A549 (cell line): Measurements from ENCODE around the gene LRP1. TPM values are rescaled to one million over a fixed set of nuclear protein-coding genes. Genes with fewer than 3 reads are reported as not detected.

Experiments
- ATAC-seq, 2 experiments: fragments of 200-7000 bp in 1 of 2; fragments of >200 bp in 1 of 2; cut with Nextera tagmentation in 1 of 2; cut with Tn5 transposase in 1 of 2; 3 replicates each; pipeline versions ENCODE4 v1.8.0 to v1.9.1; 2018 to 2020; ENCODE audit warnings: mild to moderate bottlenecking in 1 of 2, moderate library complexity in 1 of 2
- CTCF ChIA-PET: fragments of 300-600 bp; sonication (Branson Sonifier 250); formaldehyde crosslinking; extraction: SDS; loops from one replicate; lab custom pipeline; 2021; ENCODE audit warnings: antibody characterized with exemption, inconsistent platforms; lab: Yijun Ruan, JAX
- POLR2A ChIA-PET: fragments of 350-600 bp; formaldehyde crosslinking; extraction: SDS; loops from one replicate; lab custom pipeline; 2021; ENCODE audit warnings: antibody characterized with exemption, inconsistent platforms; lab: Yijun Ruan, JAX
- DNase-seq, 2 experiments: peaks; one replicate each; pipeline versions ENCODE4 v3.0.0 to v3.0.0-alpha.2; 2011 to 2016; ENCODE audit warnings: low read depth in 1 of 2, low spot score in 1 of 2
- FAIRE-seq: peaks from 2 replicates; lab custom pipeline; 2011; peaks lifted over from hg19 to GRCh38; lab: Jason Lieb, UNC
- H3K27ac ChIP-seq, 2 experiments: fragments of >200 bp; sonication (Bioruptor Twin); formaldehyde crosslinking; 3 replicates each; pipeline ENCODE4 v1.5.1; 2016 to 2017
- H3K4me1 ChIP-seq: fragments of >200 bp; sonication (Bioruptor Twin); formaldehyde crosslinking; 3 replicates; pipeline ENCODE4 v1.6.1; 2016
- H3K4me2 ChIP-seq: fragments of >200 bp; sonication (Bioruptor Twin); formaldehyde crosslinking; 3 replicates; pipeline ENCODE4 v1.6.1; 2016
- H3K4me3 ChIP-seq: fragments of >200 bp; sonication (Bioruptor Twin); formaldehyde crosslinking; 3 replicates; pipeline ENCODE4 v1.5.1; 2016
- H3K9me3 ChIP-seq: fragments of >200 bp; sonication (Bioruptor Twin); formaldehyde crosslinking; 3 replicates; pipeline ENCODE4 v1.6.1; 2016
- CBX2 ChIP-seq: fragments of 200-600 bp; sonication (generic); IDR thresholded peaks from 2 replicates; pipeline ENCODE4 v1.6.1; 2016; ENCODE audit warnings: low read depth, mild to moderate bottlenecking, borderline replicate concordance
- EP300 ChIP-seq, 2 experiments: fragments of >200 bp; sonication (Bioruptor Twin); formaldehyde crosslinking; IDR thresholded peaks; 2 replicates in 1 of 2; 3 replicates in 1 of 2; pipeline ENCODE4 v1.6.1; 2016 to 2017
- ESRRA ChIP-seq: fragments of 150-350 bp; IDR thresholded peaks from 2 replicates; pipeline ENCODE4 v1.6.1; 2014; ENCODE audit warnings: mild to moderate bottlenecking, low read length, borderline replicate concordance
- GATA3 ChIP-seq: IDR thresholded peaks from 2 replicates; pipeline ENCODE4 v1.6.1; 2012; ENCODE audit warnings: borderline replicate concordance
- HDAC2 ChIP-seq: fragments of 200-600 bp; sonication (generic); IDR thresholded peaks from 2 replicates; pipeline ENCODE4 v1.6.1; 2016
- HOXA7 ChIP-seq: fragments of 250-450 bp; sonication (Bioruptor Pico); IDR thresholded peaks from 2 replicates; pipeline ENCODE4 v1.5.0; 2020; ENCODE audit warnings: mild to moderate bottlenecking, moderate library complexity
- MAFK ChIP-seq: fragments of 450-650 bp; IDR thresholded peaks from 2 replicates; pipeline ENCODE4 v1.6.1; 2014; ENCODE audit not compliant: partially characterized antibody
- MAZ ChIP-seq: fragments of 150-350 bp; IDR thresholded peaks from 2 replicates; pipeline ENCODE4 v1.6.1; 2014; ENCODE audit warnings: antibody characterized with exemption, low read depth, low read length, borderline replicate concordance
- POLR2A ChIP-seq: IDR thresholded peaks from 2 replicates; pipeline ENCODE4 v1.6.1; 2012; ENCODE audit warnings: mild to moderate bottlenecking, low read length
- RAD21 ChIP-seq, 2 experiments: fragments of >200 bp in 1 of 2; sonication (Bioruptor Twin) in 1 of 2; formaldehyde crosslinking in 1 of 2; IDR thresholded peaks in 1 of 2; conservative IDR thresholded peaks in 1 of 2; 2 replicates in 1 of 2; 3 replicates in 1 of 2; pipeline ENCODE4 v1.6.1; 2012 to 2018; ENCODE audit warnings: inconsistent platforms in 1 of 2
- RARB ChIP-seq: fragments of 250-450 bp; sonication (Bioruptor Pico); IDR thresholded peaks from 2 replicates; pipeline ENCODE4 v1.8.0; 2021; ENCODE audit warnings: mild to moderate bottlenecking, moderate library complexity
- REST ChIP-seq: fragments of 200-600 bp; sonication (generic); IDR thresholded peaks from 2 replicates; pipeline ENCODE4 v1.6.1; 2016; ENCODE audit warnings: antibody characterized with exemption, mild to moderate bottlenecking, moderate library complexity
- TFCP2L1 ChIP-seq: fragments of 250-450 bp; sonication (Bioruptor Pico); IDR thresholded peaks from 2 replicates; pipeline ENCODE4 v1.5.0; 2021; ENCODE audit warnings: mild to moderate bottlenecking
- ZFP36 ChIP-seq: fragments of 450-650 bp; IDR thresholded peaks from 2 replicates; pipeline ENCODE4 v1.6.1; 2014; ENCODE audit warnings: borderline replicate concordance; ENCODE audit not compliant: partially characterized antibody
- ZSCAN20 ChIP-seq: fragments of 250-450 bp; sonication (Bioruptor Pico); IDR thresholded peaks from 2 replicates; pipeline ENCODE4 v1.8.0; 2022; ENCODE audit warnings: mild to moderate bottlenecking, moderate library complexity
- WGBS: methylation state at CpG from one replicate; pipeline ENCODE4 v1.1.6; 2017; ENCODE audit errors: missing lambda C conversion rate; 5-methylcytosine and 5-hydroxymethylcytosine counted together
- polyA plus RNA-seq, 4 experiments: library from polyadenylated mRNA; depleted of rRNA in 3 of 4; stranded (reverse); fragments of >200 nt; fragmentation: RNase III in 1 of 4; extraction: RNeasy Plus Mini Kit Qiagen cat#74134 plus additional on column Dnase treatment in 1 of 4; gene quantifications; 2 replicates in 3 of 4; 3 replicates in 1 of 4; pipeline ENCODE4 v1.2.3, GENCODE V29; 2011 to 2017
- TF ChIP-seq, protein P1 (sequence below): IDR thresholded peaks from 2 replicates; pipeline ENCODE4 v1.6.1; 2012
- TF ChIP-seq, protein P2 (sequence below): fragments of >200 bp; sonication (Bioruptor Twin); formaldehyde crosslinking; IDR thresholded peaks from 3 replicates; pipeline ENCODE4 v1.6.1; 2016
- TF ChIP-seq, protein P3 (sequence below): fragments of 250-450 bp; sonication (Bioruptor Pico); IDR thresholded peaks from 2 replicates; pipeline ENCODE4 v1.5.0; 2020; ENCODE audit warnings: low read depth, mild to moderate bottlenecking, moderate library complexity

The LRP1 gene
- polyA plus RNA-seq, 2 of the 4 experiments (the other 2 are of a cell fraction) = 5.6 to 9.4 TPM

GRCh38 chr12:57195611-57196371, 67.5 kb downstream of the LRP1 start:
- ChIA-PET CTCF (interaction anchor here (0.6 to 20.5 kb wide), 6 partner anchors 18 to 81 kb away, joined by 3 to 383 read pairs (median 12); no protein-coding TSS in a partner anchor), POLR2A (no interaction called here)
- FAIRE-seq = no peak
- no peak for DNase-seq
- Histone ChIP-seq H3K4me1 (no peaks in the 10 kb centered on the region), H3K27ac (no peak overlapping the region), H3K4me2 (no peak overlapping the region), H3K4me3 (no peak overlapping the region), H3K9me3 (no peaks in the 10 kb centered on the region)
- TF ChIP-seq HDAC2 (no peak), ESRRA (no peak), POLR2A (no peak; the same call in 1 of the 2 replicates)
- TF ChIP-seq, protein P1, sequence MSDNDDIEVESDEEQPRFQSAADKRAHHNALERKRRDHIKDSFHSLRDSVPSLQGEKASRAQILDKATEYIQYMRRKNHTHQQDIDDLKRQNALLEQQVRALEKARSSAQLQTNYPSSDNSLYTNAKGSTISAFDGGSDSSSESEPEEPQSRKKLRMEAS = no peak
- peak in 1 of 2 experiments; percentile 7; a peak in 3 of 6 replicates for ATAC-seq
- WGBS = 85% methylated on average over 30 of the region's 34 CpGs

- TF ChIP-seq RAD21 (conservative IDR thresholded peaks at IDR 0.05 in 1 of 2, IDR thresholded peaks at IDR 0.05 in 1 of 2) = no peak
- no peak for TF ChIP-seq ZFP36
- TF ChIP-seq ZSCAN20 (CRISPR knock-in tag) = no peak
- TF ChIP-seq MAZ = no peak
- TF ChIP-seq, protein P1 = no peak
- TF ChIP-seq CBX2 = no peak
- TF ChIP-seq, protein P2, sequence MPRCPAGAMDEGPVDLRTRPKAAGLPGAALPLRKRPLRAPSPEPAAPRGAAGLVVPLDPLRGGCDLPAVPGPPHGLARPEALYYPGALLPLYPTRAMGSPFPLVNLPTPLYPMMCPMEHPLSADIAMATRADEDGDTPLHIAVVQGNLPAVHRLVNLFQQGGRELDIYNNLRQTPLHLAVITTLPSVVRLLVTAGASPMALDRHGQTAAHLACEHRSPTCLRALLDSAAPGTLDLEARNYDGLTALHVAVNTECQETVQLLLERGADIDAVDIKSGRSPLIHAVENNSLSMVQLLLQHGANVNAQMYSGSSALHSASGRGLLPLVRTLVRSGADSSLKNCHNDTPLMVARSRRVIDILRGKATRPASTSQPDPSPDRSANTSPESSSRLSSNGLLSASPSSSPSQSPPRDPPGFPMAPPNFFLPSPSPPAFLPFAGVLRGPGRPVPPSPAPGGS = no peak
- no peak for TF ChIP-seq RARB (CRISPR knock-in tag)
- POLR2A ChIA-PET = no interaction called here
- WGBS = 65% methylated on average over 4 of the region's 4 CpGs
- Histone ChIP-seq H3K27ac (no peak overlapping the region), H3K4me1 (no peaks in the 10 kb centered on the region), H3K4me3 (no peak overlapping the region), H3K9me3 (no peaks in the 10 kb centered on the region), H3K4me2 (no peak overlapping the region)
- FAIRE-seq = no peak
- CTCF ChIA-PET = interaction anchor here (0.8 to 20.5 kb wide), 8 partner anchors 8 to 128 kb away, joined by 3 to 383 read pairs (median 6); no protein-coding TSS in a partner anchor
- peak in 1 of 2 experiments; percentile 30; a peak in 3 of 6 replicates for ATAC-seq
- DNase-seq = no peak
Observed at GRCh38 chr12:57196439-57196838, 68.2 kb downstream of the LRP1 start.

- H3K4me2 ChIP-seq = no peak overlapping the region
- FAIRE-seq = no peak
- TF ChIP-seq ZFP36 (no peak), REST (no peak), MAFK (no peak), CBX2 (no peak), GATA3 (no peak), TFCP2L1 (CRISPR knock-in tag) (no peak), HDAC2 (no peak), EP300 (IDR thresholded peaks at IDR 0.05) (no peak), HOXA7 (CRISPR knock-in tag) (no peak)
- TF ChIP-seq, protein P3, sequence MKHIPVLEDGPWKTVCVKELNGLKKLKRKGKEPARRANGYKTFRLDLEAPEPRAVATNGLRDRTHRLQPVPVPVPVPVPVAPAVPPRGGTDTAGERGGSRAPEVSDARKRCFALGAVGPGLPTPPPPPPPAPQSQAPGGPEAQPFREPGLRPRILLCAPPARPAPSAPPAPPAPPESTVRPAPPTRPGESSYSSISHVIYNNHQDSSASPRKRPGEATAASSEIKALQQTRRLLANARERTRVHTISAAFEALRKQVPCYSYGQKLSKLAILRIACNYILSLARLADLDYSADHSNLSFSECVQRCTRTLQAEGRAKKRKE = no peak
- no peak overlapping the region for H3K27ac ChIP-seq
- ChIA-PET CTCF (interaction anchor here (0.8 to 20.5 kb wide), 8 partner anchors 9 to 128 kb away, joined by 3 to 383 read pairs (median 6); no protein-coding TSS in a partner anchor), POLR2A (interaction anchor here (0.6 kb wide), 1 partner anchor 16 kb away, joined by 5 read pairs; no protein-coding TSS in a partner anchor)
- no peak overlapping the region for H3K4me3 ChIP-seq
- ATAC-seq = no peak
- H3K4me1 ChIP-seq = no peaks in the 10 kb centered on the region
- DNase-seq = no peak
- WGBS = 86% methylated on average over 21 of the region's 22 CpGs
- H3K9me3 ChIP-seq = no peaks in the 10 kb centered on the region
Observed at GRCh38 chr12:57196956-57197355, 68.7 kb downstream of the LRP1 start.
